IPS-15b (cell line): ENCODE results near the gene ZMYND11.

Experiments
- H3K27me3 ChIP-seq: one replicate; pipeline ENCODE4 v1.6.1; 2013; ENCODE audit warnings: low read length; ENCODE audit not compliant: control insufficient read depth, insufficient read depth
- H3K36me3 ChIP-seq: one replicate; pipeline ENCODE4 v1.6.1; 2013; ENCODE audit warnings: low read length; ENCODE audit not compliant: control insufficient read depth, insufficient read depth
- H3K4me1 ChIP-seq: one replicate; pipeline ENCODE4 v1.6.1; 2013; ENCODE audit warnings: mild to moderate bottlenecking, low read length; ENCODE audit not compliant: control insufficient read depth, insufficient read depth
- H3K4me3 ChIP-seq: one replicate; pipeline ENCODE4 v1.5.1; 2013; ENCODE audit warnings: low read depth, low read length
- H3K9ac ChIP-seq: one replicate; pipeline ENCODE4 v1.6.1; 2013; ENCODE audit warnings: low read depth, mild to moderate bottlenecking, low read length
- H3K9me3 ChIP-seq: one replicate; pipeline ENCODE4 v1.6.1; 2013; ENCODE audit warnings: mild to moderate bottlenecking, low read length; ENCODE audit not compliant: control insufficient read depth, insufficient read depth

The ZMYND11 gene

DNA sequence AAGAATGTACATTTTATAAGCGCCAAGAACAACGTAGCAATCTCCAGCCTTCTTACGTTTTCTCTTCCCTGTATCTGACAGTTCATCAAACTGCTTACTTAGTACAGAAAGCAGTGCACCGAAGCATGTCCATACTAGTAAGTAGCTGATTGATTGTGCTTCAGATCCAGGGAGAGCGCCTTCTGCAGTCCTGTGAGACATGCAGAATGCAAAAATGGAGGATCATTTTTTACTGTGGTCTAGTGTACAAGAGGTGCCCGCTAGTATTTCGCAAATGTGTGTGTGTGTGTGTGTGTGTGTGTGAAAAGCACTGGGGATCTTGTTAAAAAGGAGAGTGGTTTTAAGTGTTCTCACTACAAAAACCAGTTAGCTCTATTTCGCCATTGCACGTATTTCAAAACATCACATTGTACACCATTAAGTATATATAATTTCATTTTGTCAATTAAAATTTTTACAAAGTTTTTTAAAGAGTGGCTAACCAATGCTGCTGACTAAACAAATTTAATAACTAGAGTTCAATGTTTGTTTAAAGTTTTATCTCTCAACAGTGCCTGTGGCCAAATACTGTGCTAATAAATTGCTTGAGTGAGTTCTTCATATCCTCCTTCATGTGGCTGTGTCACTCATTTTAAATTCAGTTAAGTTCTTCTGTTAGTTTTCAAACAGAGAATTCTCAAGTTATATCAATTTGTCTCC lies 99.6 kb downstream of the ZMYND11 start:
- H3K4me3 ChIP-seq, result no peak overlapping the region
- no peak overlapping the region for H3K9ac ChIP-seq
- no peaks in the 10 kb centered on the region for H3K36me3 ChIP-seq
- no peaks in the 10 kb centered on the region for H3K27me3 ChIP-seq
- no peaks in the 10 kb centered on the region for H3K9me3 ChIP-seq
- peaks cover 3% of the 10 kb centered on the region for H3K4me1 ChIP-seq

DNA sequence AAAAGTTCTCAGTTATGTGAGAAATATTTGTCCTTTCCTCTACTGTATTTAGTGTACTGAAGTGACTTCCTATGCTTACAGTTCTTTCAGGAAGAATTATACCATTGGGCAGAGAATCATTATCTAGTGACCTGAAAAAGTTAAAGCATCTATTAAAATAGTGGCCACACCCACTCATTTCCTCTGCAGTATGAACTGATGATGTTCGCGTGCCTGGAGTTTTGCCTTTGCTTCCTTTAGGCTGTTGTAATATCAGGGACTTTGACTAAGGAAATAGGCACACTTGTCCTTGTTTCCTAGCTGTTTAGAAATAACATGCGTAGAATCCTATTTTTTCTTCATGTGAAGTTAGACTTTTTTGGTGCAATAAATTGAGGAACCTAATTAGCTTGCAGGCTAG lies 100.7 kb downstream of the ZMYND11 start:
- no peaks in the 10 kb centered on the region for H3K4me1 ChIP-seq
- H3K27me3 ChIP-seq, result no peaks in the 10 kb centered on the region
- no peaks in the 10 kb centered on the region for H3K9me3 ChIP-seq
- H3K9ac ChIP-seq, result no peak overlapping the region
- no peak overlapping the region for H3K4me3 ChIP-seq
- no peaks in the 10 kb centered on the region for H3K36me3 ChIP-seq

DNA sequence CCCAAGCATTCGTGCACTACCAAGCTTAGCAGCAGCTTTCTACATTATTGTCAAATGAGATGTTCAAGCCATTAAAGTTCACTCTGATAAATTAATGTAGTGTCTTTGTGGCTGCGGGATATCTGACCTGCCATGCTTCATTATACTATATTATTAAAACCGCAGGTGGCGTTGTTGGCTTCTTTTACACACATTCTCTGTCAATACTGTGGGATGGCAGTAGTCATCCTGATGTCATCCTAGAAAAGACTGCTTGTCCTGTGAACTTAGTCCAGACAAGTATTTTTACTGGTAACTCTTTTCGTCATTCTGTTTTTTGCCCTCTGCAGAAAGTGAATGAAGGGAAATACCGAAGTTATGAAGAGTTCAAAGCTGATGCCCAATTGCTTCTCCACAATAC lies 103.9 kb downstream of the ZMYND11 start:
- H3K9ac ChIP-seq, result no peak overlapping the region
- no peaks in the 10 kb centered on the region for H3K9me3 ChIP-seq
- H3K4me3 ChIP-seq, result no peak overlapping the region
- H3K4me1 ChIP-seq, result no peaks in the 10 kb centered on the region
- H3K36me3 ChIP-seq, result no peaks in the 10 kb centered on the region
- no peaks in the 10 kb centered on the region for H3K27me3 ChIP-seq

DNA sequence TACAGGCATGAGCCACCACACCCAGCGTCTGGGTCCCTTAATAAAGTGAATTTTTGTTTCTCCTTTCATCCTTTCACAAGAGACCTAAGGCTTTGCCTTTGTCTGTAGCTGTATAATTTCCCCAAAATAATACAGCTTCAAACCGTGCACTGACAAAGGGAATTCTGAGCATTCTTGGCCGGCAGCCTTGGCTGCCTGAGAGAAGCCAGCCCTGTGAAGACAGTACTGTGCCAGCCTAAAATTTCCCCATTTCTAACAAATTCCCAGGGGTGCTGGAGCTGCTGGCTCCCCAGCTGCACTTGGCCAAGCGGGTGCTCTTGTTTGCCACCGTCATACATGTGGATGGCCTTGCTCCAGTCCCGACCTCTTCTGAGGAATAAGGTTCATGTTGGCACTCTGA lies 106.2 kb downstream of the ZMYND11 start:
- H3K36me3 ChIP-seq, result no peaks in the 10 kb centered on the region
- H3K27me3 ChIP-seq, result no peaks in the 10 kb centered on the region
- no peak overlapping the region for H3K9ac ChIP-seq
- H3K4me3 ChIP-seq, result no peak overlapping the region
- H3K4me1 ChIP-seq, result no peaks in the 10 kb centered on the region
- H3K9me3 ChIP-seq, result no peaks in the 10 kb centered on the region

DNA sequence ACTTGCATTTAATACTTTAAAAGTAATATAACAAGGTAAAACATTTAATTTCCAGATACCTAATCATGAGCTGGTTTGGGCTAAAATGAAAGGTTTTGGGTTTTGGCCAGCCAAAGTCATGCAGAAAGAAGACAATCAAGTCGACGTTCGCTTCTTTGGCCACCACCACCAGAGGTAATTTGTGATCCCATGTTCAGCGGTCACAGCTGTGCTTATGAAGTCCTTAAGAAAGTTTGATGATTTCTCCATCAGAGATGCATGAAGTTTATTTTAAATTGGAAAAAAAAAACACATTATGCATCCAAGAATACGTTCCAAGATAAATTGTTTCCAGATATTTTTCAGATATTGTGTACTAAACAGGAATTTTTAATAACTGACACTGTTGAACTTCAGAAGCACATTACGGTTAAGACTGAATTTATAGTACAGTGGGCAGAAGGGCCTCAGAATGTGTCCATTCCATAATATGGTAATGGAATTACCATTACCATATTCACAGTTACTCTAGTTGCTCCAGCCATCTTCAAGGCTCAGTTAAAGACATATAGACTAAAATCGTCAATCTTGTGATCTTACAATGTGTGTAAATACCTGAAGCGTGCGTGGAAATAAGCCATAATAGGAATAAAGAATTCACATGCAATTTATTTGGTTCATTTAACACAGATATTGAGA lies 106.8 kb downstream of the ZMYND11 start:
- H3K4me3 ChIP-seq, result no peak overlapping the region
- no peaks in the 10 kb centered on the region for H3K27me3 ChIP-seq
- no peaks in the 10 kb centered on the region for H3K4me1 ChIP-seq
- H3K36me3 ChIP-seq, result no peaks in the 10 kb centered on the region
- no peaks in the 10 kb centered on the region for H3K9me3 ChIP-seq
- no peak overlapping the region for H3K9ac ChIP-seq

DNA sequence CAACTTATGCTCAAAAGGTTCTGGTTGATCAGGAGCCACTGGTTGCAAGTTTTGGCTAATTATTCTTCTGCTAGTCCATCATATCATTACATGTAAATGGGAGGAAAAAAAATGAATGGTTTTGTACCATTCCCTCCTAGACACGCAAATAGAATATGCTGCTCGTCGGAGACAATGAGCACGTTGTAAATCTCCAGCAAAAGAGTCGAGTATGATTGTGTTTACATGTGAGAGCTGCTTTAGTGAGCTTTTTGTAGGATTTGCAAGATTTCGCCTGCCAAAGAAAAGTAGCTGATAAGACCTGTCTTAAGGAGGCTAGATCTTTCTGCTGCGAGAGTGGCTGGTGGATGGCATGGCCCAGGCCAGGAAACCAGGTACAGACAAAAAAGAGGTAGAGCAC lies 109.0 kb downstream of the ZMYND11 start:
- Histone ChIP-seq H3K9me3 (no peaks in the 10 kb centered on the region), H3K4me1 (no peaks in the 10 kb centered on the region), H3K36me3 (peaks cover 8% of the 10 kb centered on the region), H3K9ac (no peak overlapping the region), H3K4me3 (no peak overlapping the region), H3K27me3 (no peaks in the 10 kb centered on the region)

DNA sequence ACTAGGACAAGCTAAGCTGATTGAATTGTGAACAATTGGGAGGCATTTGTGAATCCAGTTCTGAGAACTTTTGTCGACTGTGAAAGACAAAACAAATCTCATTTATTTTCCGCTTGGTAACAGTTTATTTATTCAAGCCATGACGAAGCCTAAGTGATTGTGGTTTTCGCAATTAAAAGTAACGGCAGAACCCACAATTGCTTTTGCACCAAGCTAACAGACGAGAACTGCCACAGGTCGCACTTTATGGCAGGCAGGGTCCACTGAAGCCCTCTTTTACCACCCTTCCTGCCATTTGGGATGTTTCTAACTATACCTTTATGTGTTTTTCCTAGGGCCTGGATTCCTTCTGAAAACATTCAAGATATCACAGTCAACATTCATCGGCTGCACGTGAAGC lies 111.2 kb downstream of the ZMYND11 start:
- H3K4me3 ChIP-seq, result no peak overlapping the region
- H3K4me1 ChIP-seq, result no peaks in the 10 kb centered on the region
- no peaks in the 10 kb centered on the region for H3K9me3 ChIP-seq
- H3K36me3 ChIP-seq, result peaks cover 8% of the 10 kb centered on the region
- no peaks in the 10 kb centered on the region for H3K27me3 ChIP-seq
- H3K9ac ChIP-seq, result no peak overlapping the region

DNA sequence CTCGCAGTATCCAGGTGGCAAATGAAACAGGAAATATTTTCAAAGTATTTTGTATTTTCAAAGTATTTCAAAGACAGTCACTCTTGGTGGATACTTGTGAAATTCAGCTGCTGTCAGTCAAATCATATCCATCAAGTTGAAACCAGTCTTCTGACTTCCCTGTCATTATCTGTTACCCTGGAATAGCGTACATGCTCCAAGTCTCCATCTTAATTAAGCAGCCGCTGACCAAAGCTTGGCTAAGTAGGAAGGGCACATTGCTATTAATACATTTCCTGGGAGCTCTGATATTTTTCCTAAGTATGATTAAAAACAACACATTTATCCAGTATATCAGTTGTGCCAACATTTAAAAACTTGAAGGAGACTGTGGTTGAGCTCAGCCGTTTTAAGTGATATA lies 112.2 kb downstream of the ZMYND11 start:
- Histone ChIP-seq H3K9me3 (no peaks in the 10 kb centered on the region), H3K9ac (no peak overlapping the region), H3K4me3 (no peak overlapping the region), H3K4me1 (no peaks in the 10 kb centered on the region), H3K36me3 (peaks cover 8% of the 10 kb centered on the region), H3K27me3 (no peaks in the 10 kb centered on the region)

DNA sequence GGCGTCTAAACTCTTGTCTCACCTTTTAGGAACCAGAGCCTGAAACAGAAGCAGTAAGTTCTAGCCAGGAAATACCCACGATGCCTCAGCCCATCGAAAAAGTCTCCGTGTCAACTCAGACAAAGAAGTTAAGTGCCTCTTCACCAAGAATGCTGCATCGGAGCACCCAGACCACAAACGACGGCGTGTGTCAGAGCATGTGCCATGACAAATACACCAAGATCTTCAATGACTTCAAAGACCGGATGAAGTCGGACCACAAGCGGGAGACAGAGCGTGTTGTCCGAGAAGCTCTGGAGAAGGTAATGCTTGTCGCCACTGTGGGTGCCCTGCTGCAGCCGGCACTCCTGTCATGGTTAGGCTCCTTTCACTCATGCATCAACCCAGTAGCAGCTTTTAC lies 113.1 kb downstream of the ZMYND11 start:
- Histone ChIP-seq H3K9ac (no peak overlapping the region), H3K36me3 (peaks cover 8% of the 10 kb centered on the region), H3K9me3 (no peaks in the 10 kb centered on the region), H3K4me3 (no peak overlapping the region), H3K4me1 (no peaks in the 10 kb centered on the region), H3K27me3 (no peaks in the 10 kb centered on the region)

DNA sequence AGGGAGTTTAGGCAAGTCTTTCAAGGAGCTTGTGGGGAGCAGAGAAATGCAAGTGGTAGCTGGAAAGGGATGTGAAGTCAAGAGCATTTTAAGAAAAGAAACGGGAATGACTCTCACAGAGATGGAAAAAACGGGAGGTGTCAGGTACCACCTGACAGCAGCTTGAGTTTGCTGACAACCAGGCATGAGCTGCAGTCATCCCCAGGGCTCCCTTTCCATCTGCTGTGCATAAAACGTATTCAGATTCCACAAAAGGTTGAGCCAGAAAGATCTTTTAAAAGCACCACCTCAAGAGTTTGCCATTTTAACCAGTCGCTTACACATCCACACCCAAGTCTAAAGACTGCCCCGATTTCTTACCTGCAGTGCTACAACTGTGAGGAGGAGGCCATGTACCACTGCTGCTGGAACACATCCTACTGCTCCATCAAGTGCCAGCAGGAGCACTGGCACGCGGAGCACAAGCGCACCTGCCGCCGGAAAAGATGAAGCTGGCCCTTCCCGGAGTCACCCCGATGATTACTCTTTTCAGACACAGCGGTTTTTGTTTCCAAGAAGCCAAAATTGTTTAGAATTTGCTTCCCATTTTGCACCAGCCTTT lies 116.8 kb downstream of the ZMYND11 start:
- no peak overlapping the region for H3K9ac ChIP-seq
- no peaks in the 10 kb centered on the region for H3K4me1 ChIP-seq
- peaks cover 8% of the 10 kb centered on the region for H3K36me3 ChIP-seq
- H3K27me3 ChIP-seq, result no peaks in the 10 kb centered on the region
- no peak overlapping the region for H3K4me3 ChIP-seq
- no peaks in the 10 kb centered on the region for H3K9me3 ChIP-seq

DNA sequence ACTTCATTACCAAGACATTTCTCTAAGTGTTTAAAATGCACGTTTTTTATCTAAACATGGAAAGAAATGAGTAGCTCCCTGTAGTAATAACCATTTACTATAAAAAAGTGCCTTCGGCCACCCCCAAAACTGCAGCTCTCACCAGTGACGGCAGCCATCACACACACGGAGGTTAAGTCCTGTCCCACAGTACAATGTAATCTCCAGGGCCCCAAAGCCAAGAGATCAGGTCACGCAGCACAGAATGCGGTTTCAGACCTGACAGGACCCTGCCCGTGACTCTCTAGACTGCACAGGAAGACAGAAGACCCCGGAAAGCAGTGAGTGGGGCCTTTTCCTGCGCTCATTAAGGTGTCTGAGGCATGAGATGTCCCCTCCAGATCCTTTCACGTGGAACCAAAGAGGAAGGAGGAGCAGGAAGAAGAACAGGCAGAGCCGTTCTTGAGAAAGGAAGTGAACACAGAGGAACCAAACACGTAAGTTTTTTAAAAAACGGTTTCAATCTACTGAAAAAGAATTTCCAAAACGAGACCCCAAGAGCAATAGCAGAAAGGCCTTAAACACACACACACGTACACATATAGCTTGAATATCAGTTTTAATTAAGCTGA lies 125.7 kb downstream of the ZMYND11 start:
- Histone ChIP-seq H3K9ac (no peak overlapping the region), H3K9me3 (no peaks in the 10 kb centered on the region), H3K4me3 (no peak overlapping the region), H3K36me3 (no peaks in the 10 kb centered on the region), H3K27me3 (no peaks in the 10 kb centered on the region), H3K4me1 (no peaks in the 10 kb centered on the region)
